Kidney tubule cell (primary cell): Measurements from ENCODE around the gene NME9.

ENCODE experiments used
- DNase-seq: peaks from one replicate; pipeline ENCODE4 v3.0.0-alpha.2; 2018; ENCODE audit warnings: low spot score

Gene NME9

DNA sequence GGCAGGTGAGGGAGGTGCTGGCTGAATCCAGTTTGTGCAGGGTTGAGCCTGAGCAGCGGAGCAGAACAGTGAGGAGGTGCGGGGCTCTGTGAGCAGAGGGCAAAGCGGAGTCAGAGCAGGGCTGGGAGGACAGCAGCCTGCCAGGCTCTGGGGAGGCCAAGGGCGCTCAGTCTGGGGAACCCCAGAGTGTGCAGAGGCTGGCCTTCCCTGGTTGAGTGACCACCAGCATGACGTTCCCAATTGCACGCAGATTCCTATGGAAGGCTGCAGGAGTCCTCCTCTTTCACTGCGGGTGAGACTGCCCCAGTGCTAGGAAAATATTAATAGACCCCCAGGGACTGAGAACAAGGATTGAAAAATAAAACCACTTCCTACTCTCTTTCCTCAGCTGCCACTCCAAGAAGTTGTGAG lies 31.9 kb upstream of the NME9 start:
- DNase-seq, result peak; percentile 97

DNA sequence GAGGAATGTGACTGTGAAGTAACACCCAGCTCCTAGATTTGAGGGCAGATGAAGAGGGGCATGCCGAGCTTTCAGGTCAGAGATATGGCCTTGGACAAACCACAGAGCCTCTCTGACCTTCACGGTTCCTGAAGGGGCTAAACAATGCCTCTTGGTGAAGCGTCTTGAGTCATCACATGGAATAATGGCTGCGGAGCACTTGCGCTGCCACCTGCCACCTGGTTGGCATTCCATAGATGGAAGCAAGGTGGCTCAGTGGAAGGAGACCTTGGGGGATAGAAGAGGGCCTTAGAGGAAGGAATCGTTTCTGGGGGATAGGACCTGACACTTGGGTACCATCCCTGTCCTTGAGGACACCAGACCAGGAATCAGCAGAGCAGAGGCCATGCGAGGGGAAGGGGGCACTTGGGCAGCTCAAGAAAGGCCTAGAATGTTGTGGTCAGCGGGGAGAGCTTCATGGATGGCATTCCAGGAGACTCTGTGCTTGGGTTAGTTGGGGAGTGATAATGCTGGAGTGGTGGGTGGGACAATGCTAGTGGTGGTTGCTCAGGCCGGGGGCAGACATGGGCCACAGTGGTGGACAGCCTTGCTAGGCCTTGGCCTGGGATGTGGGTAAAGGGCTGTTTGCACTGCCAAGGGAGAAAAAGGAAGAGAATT lies 31.3 kb upstream of the NME9 start:
- peak; percentile 23 for DNase-seq

DNA sequence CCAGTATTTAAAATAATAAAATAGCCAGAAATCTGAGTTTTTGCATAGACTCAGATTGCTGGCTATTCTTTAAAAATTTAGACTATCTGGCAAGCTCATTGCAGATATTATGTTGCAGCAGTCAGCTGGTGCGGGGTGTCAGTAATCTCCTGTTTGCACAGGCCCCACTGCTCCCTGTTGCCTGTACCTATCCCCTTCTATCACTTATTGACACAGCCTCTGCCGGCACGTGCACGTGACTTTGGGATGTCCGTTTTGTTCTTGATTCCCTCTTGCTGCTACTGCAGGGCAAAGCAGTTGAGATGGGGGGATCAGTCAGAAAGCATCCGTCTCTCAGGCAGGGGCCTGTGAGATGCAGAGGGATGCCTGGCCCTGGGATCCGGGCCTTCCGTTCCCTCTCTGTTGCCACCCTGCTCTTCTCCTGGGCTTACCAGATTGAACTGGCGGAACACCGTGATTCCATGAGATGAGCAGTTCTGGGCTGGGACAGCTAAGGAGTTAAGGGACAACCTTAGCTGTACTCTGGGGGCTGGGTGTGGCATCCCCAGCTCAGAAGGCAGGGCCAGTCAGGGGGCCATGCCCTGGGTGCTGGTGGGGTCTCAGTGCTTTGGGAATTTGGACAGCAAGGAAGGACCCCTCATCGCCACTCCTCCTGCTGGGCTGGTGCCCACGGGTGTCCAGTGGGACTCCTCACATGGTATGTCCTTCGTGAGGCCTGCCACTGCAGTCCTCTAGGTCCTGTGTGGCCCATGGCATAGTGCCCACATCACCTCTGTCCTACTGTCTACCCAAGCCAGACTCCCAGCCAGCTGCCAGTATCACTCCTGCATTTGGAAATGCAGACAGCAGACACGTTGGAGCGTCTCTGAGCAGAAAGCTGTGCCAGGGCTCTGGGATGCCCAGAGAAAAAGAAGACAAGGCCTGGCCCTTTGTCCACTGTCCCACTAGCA lies 30.5 kb upstream of the NME9 start:
- DNase-seq, result no peak

DNA sequence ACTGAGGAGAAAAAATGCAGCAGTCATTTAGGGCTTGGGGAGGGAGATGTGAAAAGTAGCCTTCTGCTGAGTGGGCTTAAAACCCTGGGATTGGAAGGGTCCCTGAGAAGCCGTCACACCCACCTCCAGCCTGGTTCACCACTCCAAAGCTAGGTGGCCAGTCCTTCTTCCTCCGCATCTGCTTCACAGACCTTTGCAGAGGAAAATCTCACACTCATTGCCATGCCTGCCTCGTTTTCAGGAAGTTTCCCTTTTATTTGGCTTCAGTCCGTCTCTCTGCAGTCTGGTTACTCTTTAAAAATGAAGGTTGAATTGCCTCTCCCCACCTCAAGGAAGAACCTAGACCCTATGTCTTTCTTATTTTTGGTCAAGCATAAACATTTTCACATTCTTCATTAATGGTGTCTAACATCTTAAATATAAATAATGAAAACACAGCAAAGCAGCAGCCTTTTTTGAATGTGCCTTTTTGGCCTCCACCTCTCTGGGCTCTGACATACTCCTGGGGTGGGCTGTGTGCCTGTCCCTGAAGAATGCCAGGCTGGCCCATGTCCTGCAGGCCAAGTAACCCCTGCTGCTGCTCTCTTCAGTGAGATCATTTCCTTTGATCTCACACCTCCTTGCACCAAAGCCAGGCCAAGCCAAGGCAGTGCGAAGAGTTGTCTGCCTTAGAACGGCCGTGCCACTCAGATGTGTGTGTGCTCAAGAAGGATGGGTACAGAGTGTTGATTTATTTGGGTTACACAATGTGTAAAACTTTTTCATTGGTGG lies 29.7 kb upstream of the NME9 start:
- DNase-seq, result peak; percentile 44

DNA sequence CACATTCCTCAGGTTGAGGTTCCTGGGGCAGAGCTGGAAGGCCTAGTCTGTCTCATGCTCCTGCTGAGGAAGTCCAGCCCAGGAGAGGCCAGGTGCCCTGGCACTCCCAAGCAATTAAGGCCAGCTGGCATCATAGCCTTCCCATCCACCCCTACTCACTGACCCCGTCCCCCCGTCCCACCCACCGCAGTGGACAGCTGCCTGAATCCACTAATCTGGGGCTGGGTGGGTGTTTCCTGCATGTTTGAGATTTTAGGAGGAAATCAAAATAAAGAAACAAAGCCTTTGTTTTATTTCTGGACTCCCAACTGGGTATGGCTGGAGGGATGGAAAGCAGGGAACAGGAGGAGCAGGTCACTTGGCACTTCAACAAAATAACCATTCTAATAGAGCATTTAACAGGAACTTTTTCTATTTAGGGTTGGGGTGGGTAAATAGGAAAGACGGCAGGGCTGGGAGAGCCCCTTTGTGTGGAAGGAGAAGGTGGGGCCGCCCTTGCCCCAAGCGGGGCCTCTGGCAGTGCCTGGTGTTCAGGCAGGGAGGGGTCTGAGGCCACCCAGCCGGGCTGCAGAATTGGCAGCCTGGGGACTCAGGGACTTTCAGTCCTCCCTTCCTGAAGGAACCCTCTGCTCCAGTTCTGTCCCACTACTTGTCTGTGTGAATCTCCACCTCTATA lies 27.2 kb upstream of the NME9 start:
- no peak for DNase-seq

DNA sequence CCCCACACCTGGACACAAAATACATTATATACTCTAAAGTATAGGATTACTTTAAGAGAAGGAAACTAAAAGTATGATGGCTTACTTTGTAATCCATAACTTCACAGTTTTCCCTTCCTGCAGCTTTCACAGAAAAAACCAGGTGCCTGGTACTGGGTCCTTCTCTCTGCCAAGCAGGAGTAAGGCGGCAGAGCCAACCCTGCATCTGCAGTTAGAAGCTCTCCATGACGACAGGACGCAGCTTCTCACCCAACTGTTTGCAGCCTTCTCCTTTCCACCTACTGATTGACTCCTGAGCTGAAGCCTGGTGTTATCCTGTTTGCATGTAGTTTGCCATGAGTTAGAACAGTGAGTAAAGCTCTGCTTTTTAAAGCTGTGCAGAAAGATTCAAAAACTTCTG lies 25.4 kb upstream of the NME9 start:
- DNase-seq, result no peak

DNA sequence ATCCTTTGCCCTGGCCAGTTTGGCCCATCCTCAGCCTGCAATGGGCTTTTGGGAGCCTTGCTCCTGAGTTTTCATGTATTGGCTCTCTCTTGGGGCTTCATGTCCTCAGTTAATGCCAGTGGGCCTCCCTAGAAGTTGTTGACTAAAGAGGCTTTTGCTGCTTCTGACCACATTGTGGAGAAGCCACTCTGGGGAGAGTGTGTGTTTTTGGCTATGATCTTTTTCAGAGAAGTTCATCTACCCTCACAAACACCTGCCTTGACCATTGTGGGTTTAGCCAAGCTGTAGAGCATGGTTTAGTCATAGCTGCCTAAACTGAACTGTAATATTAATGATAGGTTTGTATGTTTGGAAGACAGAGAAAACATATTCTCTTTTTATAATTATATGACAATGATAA lies 24.7 kb upstream of the NME9 start:
- DNase-seq, result no peak

DNA sequence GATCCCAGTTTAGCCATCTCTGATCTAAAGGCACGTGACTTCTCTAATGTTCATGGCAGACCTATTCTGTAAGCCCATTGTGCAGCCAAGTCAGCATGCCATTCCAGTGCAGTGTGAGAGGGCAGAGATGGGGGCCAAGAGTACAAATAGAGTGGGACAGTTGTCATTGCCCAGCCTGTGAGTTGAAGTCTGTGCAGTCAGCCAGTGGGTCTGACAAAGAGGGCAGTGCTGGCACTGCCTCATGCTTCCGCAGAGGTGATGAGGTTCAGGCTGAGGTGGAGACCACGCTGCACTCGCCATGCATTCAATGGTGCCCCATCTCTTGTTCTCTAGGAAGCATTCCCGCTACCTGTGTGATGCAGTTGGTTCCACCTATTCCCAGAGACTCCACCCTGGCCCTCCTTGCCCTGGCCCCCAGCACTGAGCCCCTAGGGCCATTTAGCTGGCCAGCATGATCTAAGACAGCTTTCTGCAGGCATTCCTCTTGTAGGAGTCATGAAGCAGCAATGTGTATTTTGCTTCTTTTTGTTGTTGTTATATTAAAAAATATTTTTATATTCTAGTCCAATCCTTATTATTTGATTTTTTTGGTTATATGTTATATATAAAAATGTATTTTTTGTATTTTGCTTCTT lies 22.4 kb upstream of the NME9 start:
- DNase-seq, result no peak

DNA sequence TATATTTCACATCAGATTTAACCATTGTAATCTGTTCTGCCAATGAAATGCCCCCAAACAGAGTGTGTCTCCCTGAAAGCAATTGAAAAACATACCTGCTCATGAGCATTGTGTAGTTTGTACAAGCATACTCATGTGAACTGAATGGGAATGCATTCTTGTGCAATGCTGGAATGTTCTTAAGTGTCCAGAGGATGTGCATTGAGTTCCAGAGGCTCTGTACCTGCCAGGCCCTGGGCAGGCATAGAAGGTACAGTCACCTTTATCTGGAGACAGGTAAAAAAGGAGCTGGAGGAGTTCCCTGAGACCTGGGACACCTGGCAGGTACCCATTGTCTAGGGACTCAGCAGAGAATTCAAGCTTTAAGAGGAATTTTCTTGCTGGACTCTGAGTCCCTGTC lies 21.5 kb upstream of the NME9 start:
- peak; percentile 62 for DNase-seq

DNA sequence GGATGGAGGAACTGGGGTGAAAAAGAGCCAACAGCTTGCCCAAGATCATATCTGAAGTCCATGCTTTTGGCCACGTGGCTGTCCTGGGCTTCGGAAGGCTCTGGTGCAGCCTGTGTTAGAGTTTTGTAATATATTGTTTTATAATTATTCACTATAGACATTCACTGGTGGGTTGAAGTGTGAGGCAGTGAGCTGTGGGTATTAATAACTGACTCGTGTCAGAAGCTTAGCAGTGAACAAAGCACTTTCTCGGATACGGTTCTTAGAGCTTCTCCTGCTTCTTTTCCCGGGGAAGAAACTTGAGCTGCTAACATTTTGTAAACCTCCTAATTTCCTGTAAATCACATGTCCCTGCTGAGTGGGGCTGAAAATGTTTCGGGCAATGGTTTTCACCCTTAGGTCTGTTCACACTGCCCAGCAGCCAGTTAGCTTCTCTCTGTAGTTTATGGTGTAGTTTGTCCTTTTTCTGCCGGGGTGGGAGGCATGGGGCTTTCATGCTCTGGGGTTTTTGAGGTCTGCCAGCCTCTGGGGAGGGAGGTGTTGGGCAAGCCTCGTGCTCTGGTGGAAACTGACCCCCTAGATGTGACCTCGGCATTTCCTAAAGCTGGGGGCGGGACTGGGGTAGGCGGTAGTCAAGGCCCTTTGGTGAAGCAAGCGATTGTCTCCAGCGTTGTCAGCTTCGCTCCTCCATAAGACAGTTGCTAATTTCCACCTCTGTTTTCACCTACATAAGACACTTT lies 20.4 kb upstream of the NME9 start:
- DNase-seq, result no peak

DNA sequence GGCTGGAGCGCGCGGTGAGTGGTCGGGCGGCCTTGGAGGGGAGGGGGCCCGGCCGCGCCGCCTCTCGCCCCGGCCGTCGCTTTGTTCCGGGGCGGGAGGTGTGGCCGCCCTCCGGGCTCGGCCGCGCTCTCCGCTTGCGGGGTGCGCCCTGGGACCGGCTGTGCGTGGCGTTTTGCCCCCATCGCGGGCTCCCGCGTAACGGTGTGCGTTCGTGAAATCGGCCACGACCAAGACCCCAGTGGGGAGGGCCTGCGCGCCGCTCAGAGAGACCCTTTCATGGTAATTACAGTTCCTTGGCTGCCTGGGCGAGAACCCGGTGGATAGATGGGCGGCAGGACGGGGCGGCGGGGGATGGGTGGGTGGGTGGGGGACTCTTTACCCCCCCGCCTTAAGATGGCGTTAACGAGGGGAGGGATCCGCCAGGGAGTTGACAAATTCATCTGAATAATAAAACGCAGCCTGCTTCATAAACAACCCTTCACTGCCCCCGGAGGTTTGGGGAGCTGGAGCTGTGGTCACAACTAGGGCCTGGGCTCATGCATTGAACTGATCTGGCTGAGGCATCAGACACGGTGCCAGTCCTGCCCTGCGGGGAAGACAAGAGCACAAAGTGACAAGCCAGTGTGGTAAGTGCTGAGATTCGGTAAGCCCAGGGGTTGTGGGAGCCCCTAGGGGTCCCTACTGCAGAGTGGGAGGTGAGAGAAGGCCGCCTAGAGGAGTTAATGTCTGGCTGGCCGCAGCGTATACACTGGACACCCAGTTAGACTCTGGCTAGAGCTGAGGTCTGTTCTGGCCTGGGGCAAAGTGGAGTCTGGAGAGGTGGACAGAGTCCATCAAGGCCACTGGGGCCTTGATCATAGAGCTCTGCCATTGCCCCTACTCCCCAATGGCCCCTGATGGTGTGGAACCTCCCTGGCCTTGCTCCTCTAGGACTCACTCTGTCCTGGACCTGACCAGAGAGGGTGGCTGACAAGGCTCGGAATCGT lies 19.4 kb upstream of the NME9 start:
- peak; percentile 26 for DNase-seq

DNA sequence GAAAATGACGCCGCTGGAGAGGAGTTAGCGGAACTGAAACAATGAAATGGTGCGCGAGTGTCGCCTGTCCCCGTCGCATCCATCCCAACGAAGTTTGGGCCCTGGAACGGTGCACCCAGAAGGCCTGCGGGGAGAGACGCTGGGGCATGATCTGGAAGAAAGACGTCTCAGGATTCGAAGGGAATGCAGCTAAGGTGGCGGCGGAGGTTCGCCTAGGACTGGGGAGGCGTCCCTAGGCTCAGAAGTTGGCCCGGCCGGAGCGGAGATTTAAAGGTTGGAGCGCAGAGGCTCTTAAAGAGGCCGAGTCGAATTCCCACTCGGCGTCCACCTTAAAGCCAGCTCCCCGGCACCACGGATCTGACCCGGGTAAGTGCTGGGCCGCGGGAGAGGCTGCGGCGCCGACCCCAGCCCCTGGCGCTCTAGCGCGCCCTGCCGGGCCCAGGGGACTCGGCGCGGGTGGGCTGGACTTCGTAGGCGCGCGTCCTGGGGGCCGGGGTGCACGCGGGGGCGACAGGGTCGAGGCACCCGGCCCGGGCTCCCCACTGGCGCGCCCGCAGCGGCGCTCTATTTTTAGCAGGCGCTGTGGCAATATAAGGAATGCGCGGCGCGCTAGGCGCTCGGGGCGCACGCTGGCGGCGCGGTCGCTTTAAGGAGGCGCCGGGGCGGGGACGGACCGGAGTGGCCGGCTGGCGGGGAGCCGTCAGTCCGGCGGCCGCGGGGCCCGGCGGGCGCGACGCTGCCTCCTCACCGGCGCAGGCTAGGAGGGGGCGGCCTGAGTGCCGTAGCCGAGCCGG lies 18.5 kb upstream of the NME9 start, which contains the start of gene MRAS:
TSS of gene MRAS (plus strand) at position 620 of the 794 bp plus-strand sequence. CDS start 24,305 bp downstream, outside the sequence.
- DNase-seq, result peak; percentile 83

DNA sequence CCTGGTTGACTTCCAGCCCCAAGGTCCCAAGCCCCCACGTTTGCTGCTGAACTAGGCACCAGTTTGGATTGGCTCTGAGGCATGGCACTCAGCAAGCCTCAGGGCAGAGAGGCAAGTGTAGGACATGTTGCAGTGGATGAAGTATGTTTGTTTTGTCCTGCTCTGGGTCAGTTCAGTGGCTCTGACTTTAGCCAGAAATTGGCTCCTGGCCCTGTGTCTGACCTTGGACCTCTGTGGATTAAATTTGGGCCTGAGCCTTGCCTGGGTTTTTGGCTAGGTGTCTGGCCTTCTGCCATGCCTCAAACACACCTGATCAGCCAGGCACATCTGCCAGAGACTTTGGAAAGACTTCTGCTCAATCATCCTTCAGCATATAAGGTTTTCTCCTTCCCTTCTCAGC lies 15.1 kb upstream of the NME9 start:
- no peak for DNase-seq

DNA sequence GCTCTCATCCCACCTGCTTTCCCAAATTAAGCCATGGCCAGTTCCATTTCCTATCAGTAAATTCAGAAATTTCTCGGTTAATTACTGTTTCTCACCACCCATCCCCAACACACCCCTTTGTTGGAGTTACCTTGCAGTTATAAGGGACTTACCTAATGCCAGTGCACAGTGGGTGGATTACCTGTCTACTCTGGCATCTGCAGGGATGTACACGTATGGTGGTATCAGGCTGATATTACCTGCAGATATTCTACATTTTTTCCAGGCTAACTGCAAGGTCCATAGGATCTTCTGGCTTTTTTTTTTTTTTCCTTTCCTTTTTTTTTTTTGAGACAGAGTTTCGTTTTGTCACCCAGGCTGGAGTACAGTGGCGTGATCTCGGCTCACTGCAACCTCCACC lies 10.9 kb upstream of the NME9 start:
- no peak for DNase-seq

DNA sequence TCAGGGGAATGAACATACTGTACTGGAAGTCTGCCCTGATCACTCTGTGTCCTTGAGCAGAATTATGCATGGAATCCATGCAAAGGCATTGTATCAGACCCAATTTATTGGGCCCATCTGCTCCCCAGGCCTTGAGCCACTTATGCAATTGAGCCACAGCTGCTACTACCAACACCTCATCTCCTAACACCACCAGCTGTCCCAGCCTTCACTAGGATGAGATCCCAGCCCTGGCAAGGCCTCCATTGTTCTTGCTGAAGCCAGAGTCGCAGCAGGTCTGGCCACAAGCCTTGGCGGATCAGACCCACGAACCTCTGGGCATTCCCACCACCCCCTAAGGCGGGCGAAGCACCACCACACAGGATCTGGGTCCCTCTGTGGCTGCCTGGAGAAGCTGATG lies 9.2 kb upstream of the NME9 start:
- DNase-seq, result no peak

DNA sequence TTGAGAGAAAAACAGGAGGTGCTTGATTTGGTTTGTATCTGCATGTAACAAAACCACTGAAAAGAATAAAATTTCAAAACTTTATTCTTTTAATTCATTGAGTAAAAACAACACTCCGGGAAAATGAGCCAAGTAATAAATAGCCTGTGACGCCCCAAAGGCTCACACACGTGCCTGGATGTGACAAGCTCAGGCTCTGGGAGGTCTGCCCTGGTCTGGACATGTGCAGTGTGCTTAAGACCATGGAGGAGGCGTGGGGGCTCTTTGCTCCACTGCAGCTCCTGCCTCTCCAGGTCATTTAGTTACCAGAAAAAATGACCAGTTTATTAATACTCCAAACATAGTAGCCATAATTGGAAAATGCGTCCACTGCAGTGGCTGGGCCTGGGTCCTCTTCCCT lies 8.6 kb upstream of the NME9 start:
- DNase-seq, result no peak

DNA sequence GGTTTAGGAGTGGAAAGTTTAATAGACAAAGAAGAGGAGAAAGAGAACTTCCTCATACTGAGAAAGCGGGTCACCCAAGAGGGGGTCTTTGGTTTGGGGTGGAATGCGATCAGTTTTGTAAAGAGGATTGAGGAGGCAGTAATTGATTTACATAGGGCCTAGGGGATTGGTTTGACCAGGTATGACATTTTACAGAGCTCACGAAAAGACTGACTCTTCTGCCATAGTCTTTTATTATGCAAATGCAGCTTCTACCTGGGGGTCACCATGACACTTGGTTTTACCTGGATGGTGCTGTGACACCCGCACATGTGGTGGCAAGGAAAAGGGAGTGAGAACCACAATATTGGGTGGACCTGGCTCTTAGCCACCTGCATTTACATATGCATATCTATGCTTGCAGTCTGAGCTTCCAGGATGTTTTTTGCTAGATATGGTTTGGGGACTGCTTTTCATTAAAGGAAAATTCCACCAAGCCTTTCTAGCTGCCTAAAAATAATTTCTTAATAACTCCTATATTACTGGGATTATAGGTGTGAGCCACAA lies 6.9 kb upstream of the NME9 start:
- no peak for DNase-seq

DNA sequence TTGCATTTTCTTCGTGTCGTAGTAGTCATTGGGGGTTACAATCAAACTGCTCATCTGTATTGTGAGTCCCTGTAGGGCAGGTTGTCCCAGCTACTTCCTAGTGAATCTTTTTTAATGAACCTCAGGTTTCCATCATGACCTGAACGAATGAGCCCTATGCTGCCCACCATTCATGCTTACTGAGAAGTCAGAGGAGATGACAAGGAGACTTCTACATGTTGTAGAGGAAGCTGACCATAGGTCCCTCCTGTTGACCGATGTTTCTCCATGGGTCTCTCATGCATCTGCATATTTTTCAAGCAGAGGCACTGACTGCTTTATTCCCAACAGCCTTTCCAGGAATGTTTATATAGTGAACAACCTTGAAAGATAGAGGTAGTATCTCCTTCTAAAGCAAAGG lies 5.0 kb upstream of the NME9 start:
- no peak for DNase-seq
